K562 (cell line): ENCODE results near the gene IKZF3. TPM values are rescaled to one million over a fixed set of nuclear protein-coding genes. Genes with fewer than 3 reads are reported as not detected.

ENCODE experiments used
- ATAC-seq: fragments of 200-7000 bp; cut with Tn5 transposase; 3 replicates; pipeline ENCODE4 v1.9.1; 2020; ENCODE audit warnings: moderate library complexity
- BruUV-seq: library from RNA; stranded (reverse); fragments of 400-500 nt; replicated peaks from 2 replicates; lab custom pipeline; 2021; lab: Mats Ljungman, UMichigan
- CTCF ChIA-PET: fragments of 300-600 bp; formaldehyde crosslinking; extraction: SDS; loops from one replicate; lab custom pipeline; 2021; ENCODE audit warnings: low intra/inter-chr PET ratio; lab: Yijun Ruan, JAX
- POLR2A ChIA-PET: fragments of 300-600, 350-650 bp; sonication (Branson Sonifier 250); formaldehyde crosslinking; extraction: SDS; loops from one replicate; lab custom pipeline; 2021; ENCODE audit warnings: antibody characterized with exemption, inconsistent platforms; lab: Yijun Ruan, JAX
- DNase-seq, 4 experiments: peaks; one replicate each; pipeline versions ENCODE4 v3.0.0 to v3.0.0-alpha.2; 2011 to 2018; ENCODE audit warnings: low spot score in 3 of 4, mixed read lengths in 3 of 4; ENCODE audit errors: extremely low read depth in 1 of 4
- FAIRE-seq: peaks from 2 replicates; lab custom pipeline; 2011; peaks lifted over from hg19 to GRCh38; lab: Jason Lieb, UNC
- H2AFZ ChIP-seq: 2 replicates; pipeline ENCODE4 v1.6.0; 2011; ENCODE audit warnings: low read depth, low read length, control low read depth, inconsistent platforms
- H3K27ac ChIP-seq: fragments of 200-600 bp; 3 replicates; pipeline ENCODE4 v1.8.0; 2011; ENCODE audit warnings: low read depth, mild to moderate bottlenecking, control low read depth, inconsistent platforms, low read length, moderate library complexity, mixed read lengths; ENCODE audit errors: extremely low read depth
- H3K27me3 ChIP-seq, 2 experiments: fragments of 300-600 bp in 1 of 2; 2 replicates in 1 of 2; 3 replicates in 1 of 2; pipeline versions ENCODE4 v1.6.0 to v1.8.0; 2011; ENCODE audit warnings: inconsistent platforms in 2 of 2, low read length in 2 of 2, mild to moderate bottlenecking in 1 of 2, mixed read lengths in 1 of 2, moderate library complexity in 1 of 2; ENCODE audit not compliant: control insufficient read depth in 2 of 2, insufficient read depth in 2 of 2
- H3K36me3 ChIP-seq: fragments of 300-600 bp; 3 replicates; pipeline ENCODE4 v1.8.0; 2011; ENCODE audit warnings: mild to moderate bottlenecking, low read length, inconsistent platforms; ENCODE audit not compliant: control insufficient read depth, insufficient read depth
- H3K4me1 ChIP-seq, 2 experiments: fragments of 200-600 bp in 1 of 2; replicated peaks in 1 of 2; 2 replicates in 1 of 2; 3 replicates in 1 of 2; pipeline versions ENCODE4 v1.5.1 to v1.8.0; 2011; ENCODE audit warnings: inconsistent platforms in 2 of 2, low read length in 2 of 2, mild to moderate bottlenecking in 1 of 2, mixed read lengths in 1 of 2, moderate library complexity in 1 of 2; ENCODE audit not compliant: control insufficient read depth in 2 of 2, insufficient read depth in 2 of 2
- H3K4me2 ChIP-seq: 2 replicates; pipeline ENCODE4 v1.6.1; 2011; ENCODE audit warnings: low read length, control low read depth, inconsistent platforms, mixed read lengths; ENCODE audit not compliant: insufficient read depth
- H3K4me3 ChIP-seq: fragments of 200-600 bp; sonication (generic), shearing (Covaris generic); 2 replicates; pipeline ENCODE4 v1.5.1; 2016; ENCODE audit warnings: control low read depth, inconsistent platforms
- H3K79me2 ChIP-seq: fragments of 200-600 bp; 3 replicates; pipeline ENCODE4 v1.8.0; 2011; ENCODE audit warnings: low read length, inconsistent platforms; ENCODE audit not compliant: control insufficient read depth, insufficient read depth
- H3K9ac ChIP-seq, 2 experiments: 2 replicates each; pipeline versions ENCODE4 v1.6.0 to v1.6.1; 2011; ENCODE audit warnings: low read depth in 2 of 2, low read length in 2 of 2, control low read depth in 1 of 2, inconsistent platforms in 1 of 2, mild to moderate bottlenecking in 1 of 2, mixed read lengths in 1 of 2; ENCODE audit not compliant: insufficient read depth in 1 of 2
- H3K9me1 ChIP-seq: one replicate; pipeline ENCODE4 v1.6.0; 2011; ENCODE audit warnings: inconsistent platforms, mild to moderate bottlenecking, low read length, moderate library complexity; ENCODE audit not compliant: control insufficient read depth, insufficient read depth
- H3K9me3 ChIP-seq: replicated peaks from 2 replicates; pipeline ENCODE4 v1.5.1; 2011; ENCODE audit warnings: low read depth, low read length, inconsistent platforms; ENCODE audit not compliant: control insufficient read depth, insufficient read depth
- H4K20me1 ChIP-seq: replicated peaks from 2 replicates; pipeline ENCODE4 v1.6.1; 2011; ENCODE audit warnings: low read length, inconsistent platforms, mixed read lengths; ENCODE audit not compliant: control insufficient read depth, insufficient read depth
- BRD9 ChIP-seq: fragments of 450-650 bp; IDR thresholded peaks from 2 replicates; pipeline ENCODE4 v1.6.1; 2018; ENCODE audit warnings: low read depth; ENCODE audit not compliant: partially characterized antibody
- CEBPB ChIP-seq: fragments of 450-650 bp; IDR thresholded peaks from 2 replicates; pipeline ENCODE4 v1.6.1; 2016; ENCODE audit warnings: missing genetic modification characterization, missing compliant biosample characterization
- EGR1 ChIP-seq: fragments of 450-650 bp; conservative IDR thresholded peaks from 2 replicates; pipeline ENCODE4 v1.6.1; 2017; ENCODE audit warnings: mild to moderate bottlenecking
- ESRRA ChIP-seq: fragments of 450-650 bp; IDR thresholded peaks from 2 replicates; pipeline ENCODE4 v1.6.1; 2014; ENCODE audit warnings: low read depth, mild to moderate bottlenecking, moderate library complexity, borderline replicate concordance
- ETS2 ChIP-seq: IDR thresholded peaks from 2 replicates; pipeline ENCODE4 v1.6.1; 2016; ENCODE audit warnings: borderline replicate concordance, missing genetic modification characterization, mild to moderate bottlenecking, moderate library complexity, missing compliant biosample characterization; ENCODE audit not compliant: poor library complexity, severe bottlenecking
- GATA2 ChIP-seq: sonication (generic); formaldehyde crosslinking; IDR thresholded peaks from 2 replicates; pipeline ENCODE4 v1.4.0; 2020; ENCODE audit warnings: mild to moderate bottlenecking, missing genetic modification reagents
- HMG20A ChIP-seq: fragments of 450-650 bp; formaldehyde crosslinking; conservative IDR thresholded peaks from 2 replicates; pipeline ENCODE4 v1.4.0; 2020; ENCODE audit warnings: mild to moderate bottlenecking, mixed read lengths
- HNRNPLL ChIP-seq: fragments of 200-400 bp; formaldehyde crosslinking; IDR thresholded peaks from 2 replicates; pipeline ENCODE4 v1.6.1; 2017; ENCODE audit warnings: low read length, low read depth, mild to moderate bottlenecking; ENCODE audit not compliant: poor library complexity, severe bottlenecking
- JUN ChIP-seq, 2 experiments: sonication (generic) in 1 of 2; formaldehyde crosslinking in 1 of 2; IDR thresholded peaks; 2 replicates each; pipeline versions ENCODE4 v1.6.1 to v1.8.0; 2012 to 2022; ENCODE audit warnings: borderline replicate concordance in 2 of 2, mild to moderate bottlenecking in 2 of 2, improper control_type of control experiment in 1 of 2, low read depth in 1 of 2, low read length in 1 of 2, missing genetic modification reagents in 1 of 2
- KDM1A ChIP-seq, 2 experiments: fragments of 450-650 bp; IDR thresholded peaks; 2 replicates each; pipeline ENCODE4 v1.6.1; 2016; ENCODE audit warnings: mild to moderate bottlenecking in 2 of 2
- NFE2 ChIP-seq: IDR thresholded peaks from 2 replicates; pipeline ENCODE4 v1.6.1; 2014; ENCODE audit warnings: antibody characterized with exemption, low read depth
- NR4A1 ChIP-seq, 2 experiments: fragments of 250-450 bp in 1 of 2; fragments of 450-650 bp in 1 of 2; sonication (Bioruptor Pico) in 1 of 2; IDR thresholded peaks; 2 replicates each; pipeline versions ENCODE4 v1.4.0 to v1.6.1; 2016 to 2020; ENCODE audit warnings: mild to moderate bottlenecking in 2 of 2, missing compliant biosample characterization in 1 of 2, missing genetic modification characterization in 1 of 2, moderate library complexity in 1 of 2
- PHF21A ChIP-seq: fragments of 450-650 bp; IDR thresholded peaks from 2 replicates; pipeline ENCODE4 v1.6.1; 2017; ENCODE audit warnings: low read depth, borderline replicate concordance
- RAD21 ChIP-seq, 2 experiments: fragments of 250-450 bp in 1 of 2; fragments of 450-650 bp in 1 of 2; sonication (Bioruptor Pico) in 1 of 2; formaldehyde crosslinking in 1 of 2; IDR thresholded peaks in 1 of 2; conservative IDR thresholded peaks in 1 of 2; 2 replicates each; pipeline versions ENCODE4 v1.4.0 to v1.8.0; 2020 to 2022; ENCODE audit warnings: mild to moderate bottlenecking in 2 of 2, moderate library complexity in 1 of 2
- SIRT6 ChIP-seq: IDR thresholded peaks from one replicate; pipeline ENCODE4 v1.6.1; 2012; ENCODE audit warnings: low read depth, mild to moderate bottlenecking, control low read depth, inconsistent platforms, low read length, moderate library complexity
- SRSF3 ChIP-seq: fragments of 200-400 bp; formaldehyde crosslinking; IDR thresholded peaks from 2 replicates; pipeline ENCODE4 v1.6.1; 2016; ENCODE audit warnings: mild to moderate bottlenecking, low read length, moderate library complexity; ENCODE audit not compliant: insufficient read depth
- ZNF280B ChIP-seq: fragments of 250-450 bp; sonication (Bioruptor Pico); IDR thresholded peaks from 2 replicates; pipeline ENCODE4 v1.5.1; 2021; ENCODE audit warnings: mild to moderate bottlenecking
- ZNF584 ChIP-seq: fragments of 200-800 bp; sonication (Bioruptor generic); IDR thresholded peaks from 2 replicates; pipeline ENCODE4 v1.6.1; 2016; ENCODE audit warnings: low read depth, mild to moderate bottlenecking, missing genetic modification characterization, missing compliant biosample characterization
- WGBS: fragments of 100-300 bp; shearing (Covaris generic); methylation state at CpG from one replicate; pipeline ENCODE4 v1.1.6; 2016; ENCODE audit warnings: low coverage, mixed read lengths; ENCODE audit not compliant: insufficient coverage; ENCODE audit errors: missing lambda C conversion rate; 5-methylcytosine and 5-hydroxymethylcytosine counted together
- in situ Hi-C: fragments of 300-500 bp; cut with MboI; formaldehyde crosslinking; loops from 4 replicates; pipeline ENCODE4 v1.15.0; 2018; ENCODE audit warnings: inconsistent platforms, mixed read lengths
- intact Hi-C: fragments of 100-400 bp; cut with micrococcal nuclease; formaldehyde crosslinking; loops from 2 replicates; pipeline ENCODE4 v1.14.2; 2022
- polyA plus RNA-seq, 8 experiments: library from polyadenylated mRNA; depleted of rRNA in 4 of 8; stranded (reverse) in 5 of 8; unstranded in 3 of 8; fragments of >200 nt; fragmentation: Nextera tagmentation in 2 of 8; fragmentation: Illumina TruSeq in 1 of 8; extraction: Ambion mirVana in 2 of 8; extraction: Trizol in 1 of 8; gene quantifications; 2 replicates each; pipeline versions ENCODE4 v1.2.1 to v1.2.3, GENCODE V29; 2011 to 2014; ENCODE audit warnings: inconsistent platforms in 1 of 8, missing spikeins in 1 of 8
- total RNA-seq, 7 experiments: library from RNA; depleted of rRNA in 6 of 7; stranded (reverse); fragments of >200 nt in 6 of 7; fragmentation: Illumina TruSeq in 2 of 7; extraction: Trizol in 2 of 7; gene quantifications; 2 replicates each; pipeline versions ENCODE4 v1.2.1 to v1.2.3, GENCODE V29; 2011 to 2021; ENCODE audit warnings: low replicate concordance in 1 of 7

Gene IKZF3
- total and polyA plus RNA-seq, 9 of the 15 experiments (the other 6 are each of a cell fraction or from before 2014, with no cell fraction given) = 0.06 to 1.6 (median 0.62) TPM

- TF ChIP-seq ZNF584 = no peak
- TF ChIP-seq ETS2 (tag) = no peak
- TF ChIP-seq JUN (IDR thresholded peaks at IDR 0.05; ENCODE audit: borderline replicate concordance, low read depth, low read length) = no peak
- no peak for TF ChIP-seq JUN (CRISPR knock-in tag; IDR thresholded peaks at IDR 0.05; ENCODE audit: borderline replicate concordance)
- TF ChIP-seq, all 486 proteins: peak for 1
Measured at GRCh38 chr17:39816272-39816671, 47.8 kb downstream of the IKZF3 start (continued).

GRCh38 chr17:39814497-39814896 is 49.6 kb downstream of the IKZF3 start:
- no TSS peak for BruUV-seq
- intact Hi-C loops = no loop called here
- FAIRE-seq (no peak), DNase-seq (no peak), ATAC-seq (no peak)
- no peak overlapping the region for H2AFZ ChIP-seq
- in situ Hi-C loops = no loop called here
- H3K9ac ChIP-seq = no peak overlapping the region
- TF ChIP-seq SRSF3 = no peak
- TF ChIP-seq ZNF280B = no peak
- TF ChIP-seq CEBPB (tag) = no peak
- no peak for TF ChIP-seq PHF21A
- TF ChIP-seq HNRNPLL = no peak
- no peak for TF ChIP-seq SIRT6
- no peak for TF ChIP-seq RAD21 (CRISPR knock-in tag; conservative IDR thresholded peaks at IDR 0.05 in 1 of 2, IDR thresholded peaks at IDR 0.05 in 1 of 2)
- TF ChIP-seq GATA2 (CRISPR knock-in tag) = no peak
- no peak for TF ChIP-seq KDM1A (IDR thresholded peaks at IDR 0.05)
- TF ChIP-seq NR4A1 (CRISPR knock-in tag; IDR thresholded peaks at IDR 0.05) = no peak
- no peak for TF ChIP-seq NR4A1 (tag; IDR thresholded peaks at IDR 0.05)
- no peak for TF ChIP-seq HMG20A (CRISPR knock-in tag)
- TF ChIP-seq NFE2 = no peak
- no peak for TF ChIP-seq ESRRA
- TF ChIP-seq BRD9 = no peak
- TF ChIP-seq EGR1 = no peak
- no peaks in the 10 kb centered on the region for H4K20me1 ChIP-seq
- H3K4me1 ChIP-seq = no peaks in the 10 kb centered on the region
- ChIA-PET POLR2A (no interaction called here), CTCF (no interaction called here)
- H3K4me3 ChIP-seq = no peak overlapping the region
- peaks cover 12 to 13% of the 10 kb centered on the region in 2 experiments; a peak in 3 of 5 replicates for H3K27me3 ChIP-seq
- H3K79me2 ChIP-seq = no peaks in the 10 kb centered on the region
- WGBS = 12% methylated on average over 2 of the region's 2 CpGs
- H3K9me1 ChIP-seq = no peaks in the 10 kb centered on the region
- no peaks in the 10 kb centered on the region for H3K9me3 ChIP-seq
- H3K36me3 ChIP-seq = no peaks in the 10 kb centered on the region
- no peak overlapping the region for H3K4me2 ChIP-seq
- H3K27ac ChIP-seq = no peak overlapping the region
